Neuronal stem cell (in vitro differentiated cells): ENCODE results near the gene SV2C.

Experiments used
- DNase-seq: peaks from one replicate; pipeline ENCODE4 v3.0.0-alpha.2; 2013; ENCODE audit warnings: low spot score
- H2AFZ ChIP-seq: one replicate; pipeline ENCODE4 v1.6.1; 2013; ENCODE audit warnings: mild to moderate bottlenecking, low read length, inconsistent platforms
- H2AK5ac ChIP-seq: 2 replicates; pipeline ENCODE4 v1.6.1; 2013; ENCODE audit warnings: low read depth, mild to moderate bottlenecking, inconsistent platforms, low read length, moderate library complexity, mixed read lengths
- H2BK120ac ChIP-seq: 2 replicates; pipeline ENCODE4 v1.6.1; 2013; ENCODE audit warnings: low read depth, mild to moderate bottlenecking, inconsistent platforms, low read length, moderate library complexity, mixed read lengths
- H2BK12ac ChIP-seq: one replicate; pipeline ENCODE4 v1.6.1; 2013; ENCODE audit warnings: low read length, inconsistent platforms
- H2BK15ac ChIP-seq: 2 replicates; pipeline ENCODE4 v1.6.1; 2013; ENCODE audit warnings: mild to moderate bottlenecking, low read length, inconsistent platforms, mixed read lengths
- H2BK5ac ChIP-seq: one replicate; pipeline ENCODE4 v1.6.1; 2013; ENCODE audit warnings: inconsistent platforms, mild to moderate bottlenecking, low read length, moderate library complexity
- H3K14ac ChIP-seq: one replicate; pipeline ENCODE4 v1.6.1; 2013; ENCODE audit warnings: low read length, inconsistent platforms
- H3K18ac ChIP-seq: 2 replicates; pipeline ENCODE4 v1.6.1; 2013; ENCODE audit warnings: low read length, inconsistent platforms
- H3K23ac ChIP-seq: 2 replicates; pipeline ENCODE4 v1.6.1; 2013; ENCODE audit warnings: low read depth, mild to moderate bottlenecking, mixed read lengths, low read length, inconsistent platforms; ENCODE audit not compliant: poor library complexity
- H3K27ac ChIP-seq: replicated peaks from 3 replicates; pipeline ENCODE4 v1.5.1; 2013; ENCODE audit warnings: low read length, inconsistent platforms
- H3K27me3 ChIP-seq, 3 experiments: 2 replicates each; pipeline ENCODE4 v1.6.1; 2013; ENCODE audit warnings: low read length in 3 of 3, mild to moderate bottlenecking in 2 of 3, inconsistent platforms in 1 of 3, low read depth in 1 of 3, mixed read lengths in 1 of 3, moderate library complexity in 1 of 3; ENCODE audit not compliant: control insufficient read depth in 3 of 3, insufficient read depth in 3 of 3
- H3K36me3 ChIP-seq, 2 donors: replicated peaks in 1 of 2; 2 replicates each; pipeline ENCODE4 v1.6.1; 2013; ENCODE audit warnings: low read length in 2 of 2; ENCODE audit not compliant: control insufficient read depth in 2 of 2, insufficient read depth in 2 of 2
- H3K4ac ChIP-seq: 2 replicates; pipeline ENCODE4 v1.6.1; 2013; ENCODE audit warnings: inconsistent platforms, mild to moderate bottlenecking, low read length, moderate library complexity
- H3K4me1 ChIP-seq, 2 donors: 1 replicate in 1 of 2; 2 replicates in 1 of 2; pipeline ENCODE4 v1.6.1; 2013; ENCODE audit warnings: low read length in 2 of 2, low read depth in 1 of 2; ENCODE audit not compliant: control insufficient read depth in 2 of 2, insufficient read depth in 1 of 2
- H3K4me2 ChIP-seq: one replicate; pipeline ENCODE4 v1.6.1; 2013; ENCODE audit warnings: mild to moderate bottlenecking, low read length, inconsistent platforms; ENCODE audit not compliant: insufficient read depth, poor library complexity, severe bottlenecking
- H3K4me3 ChIP-seq, 2 donors: 2 replicates each; pipeline ENCODE4 v1.5.1; 2013; ENCODE audit warnings: low read length in 2 of 2, mild to moderate bottlenecking in 2 of 2, inconsistent platforms in 1 of 2, moderate library complexity in 1 of 2
- H3K79me1 ChIP-seq: one replicate; pipeline ENCODE4 v1.6.1; 2013; ENCODE audit warnings: low read depth, mild to moderate bottlenecking, inconsistent platforms, low read length, moderate library complexity
- H3K9ac ChIP-seq: one replicate; pipeline ENCODE4 v1.6.1; 2013; ENCODE audit warnings: mild to moderate bottlenecking, low read depth, low read length, inconsistent platforms; ENCODE audit not compliant: poor library complexity
- H3K9me3 ChIP-seq, 2 donors: replicated peaks in 1 of 2; 2 replicates each; pipeline versions ENCODE3 to v1.6.1; 2013; ENCODE audit warnings: low read length in 2 of 2, mild to moderate bottlenecking in 2 of 2, inconsistent platforms in 1 of 2, low read depth in 1 of 2, mixed read lengths in 1 of 2, moderate library complexity in 1 of 2; ENCODE audit not compliant: control insufficient read depth in 2 of 2, insufficient read depth in 1 of 2
- H4K8ac ChIP-seq: one replicate; pipeline ENCODE4 v1.6.1; 2013; ENCODE audit warnings: low read depth, mild to moderate bottlenecking, inconsistent platforms, low read length, moderate library complexity
- H4K91ac ChIP-seq: one replicate; pipeline ENCODE4 v1.6.1; 2013; ENCODE audit warnings: low read length, low read depth, mild to moderate bottlenecking, inconsistent platforms; ENCODE audit not compliant: poor library complexity
- WGBS, 2 donors: extraction: QIAGEN DNeasy Blood & Tissue Kit; methylation state at CpG; one replicate each; pipeline ENCODE4 v1.1.7; 2013; ENCODE audit warnings: missing lambda C conversion rate in 2 of 2, mixed read lengths in 1 of 2; ENCODE audit not compliant: insufficient read length in 2 of 2, insufficient replicate concordance in 1 of 2; ENCODE audit errors: extremely low coverage in 2 of 2; 5-methylcytosine and 5-hydroxymethylcytosine counted together

SV2C gene

DNA sequence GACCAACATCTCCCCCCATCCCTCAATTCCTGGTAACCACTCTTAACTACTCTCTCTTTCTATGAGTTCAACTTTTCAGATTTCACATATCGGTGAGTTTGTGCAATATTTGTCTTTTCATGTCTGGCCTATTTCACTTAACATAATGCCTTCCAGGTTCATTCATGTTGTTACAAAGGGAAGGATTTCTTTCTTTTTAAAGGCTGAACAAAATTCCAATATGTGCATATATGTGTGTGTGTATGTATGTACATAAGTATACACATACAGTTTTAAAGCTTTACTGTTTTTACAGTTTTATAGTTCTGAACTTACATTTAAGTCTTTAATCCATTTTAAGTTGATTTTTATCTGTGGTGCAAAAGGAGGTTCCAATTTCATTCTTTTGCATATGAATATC is 130.7 kb downstream of the SV2C start:
- Histone ChIP-seq H3K4me2 (no peak overlapping the region), H3K23ac (no peak overlapping the region), H3K4me3 (no peak overlapping the region), H2BK5ac (no peak overlapping the region), H2BK120ac (no peak overlapping the region), H4K8ac (no peak overlapping the region), H2AFZ (no peak overlapping the region), H4K91ac (no peak overlapping the region), H3K9me3 (peaks cover 0 to 3% of the 10 kb centered on the region in 2 donors), H3K18ac (no peak overlapping the region), H3K4ac (no peak overlapping the region), H3K9ac (no peak overlapping the region), H3K27ac (no peak overlapping the region), H2BK12ac (no peak overlapping the region), H2AK5ac (no peak overlapping the region), H3K4me1 (peaks cover 0 to 13% of the 10 kb centered on the region in 2 donors), H2BK15ac (no peak overlapping the region), H3K27me3 (no peaks in the 10 kb centered on the region), H3K36me3 (no peaks in the 10 kb centered on the region), H3K79me1 (no peaks in the 10 kb centered on the region), H3K14ac (no peak overlapping the region)
- no CpG with 5 or more reads among the region's 1 CpG for WGBS, 2 donors
- DNase-seq = no peak

- Histone ChIP-seq H3K4me1 (peaks cover 0 to 18% of the 10 kb centered on the region in 2 donors), H2BK5ac (no peak overlapping the region), H2BK120ac (no peak overlapping the region), H3K23ac (no peak overlapping the region), H2AK5ac (no peak overlapping the region), H2BK12ac (no peak overlapping the region), H3K9me3 (no peaks in the 10 kb centered on the region), H2AFZ (no peak overlapping the region), H2BK15ac (no peak overlapping the region), H3K27me3 (no peaks in the 10 kb centered on the region), H3K27ac (no peak overlapping the region), H3K4me3 (no peak overlapping the region), H3K9ac (no peak overlapping the region), H3K79me1 (no peaks in the 10 kb centered on the region), H3K4me2 (no peak overlapping the region), H3K14ac (no peak overlapping the region), H3K4ac (no peak overlapping the region), H4K91ac (no peak overlapping the region), H3K36me3 (no peaks in the 10 kb centered on the region), H4K8ac (no peak overlapping the region), H3K18ac (no peak overlapping the region)
- no peak for DNase-seq
- WGBS, 2 donors = no CpG with 5 or more reads among the region's 4 CpGs
Observed at GRCh38 chr5:76216748-76217147, 133.6 kb downstream of the SV2C start.

- H2BK120ac ChIP-seq = no peak overlapping the region
- H3K79me1 ChIP-seq = no peaks in the 10 kb centered on the region
- H3K9ac ChIP-seq = no peak overlapping the region
- H3K14ac ChIP-seq = no peak overlapping the region
- H2BK12ac ChIP-seq = no peak overlapping the region
- no peak overlapping the region for H3K4ac ChIP-seq
- no peaks in the 10 kb centered on the region for H3K9me3 ChIP-seq
- no peak overlapping the region for H2BK15ac ChIP-seq
- no peak overlapping the region for H2AK5ac ChIP-seq
- no peak overlapping the region for H3K23ac ChIP-seq
- no peak overlapping the region for H4K8ac ChIP-seq
- H3K4me1 ChIP-seq = peaks cover 0 to 18% of the 10 kb centered on the region in 2 donors
- H3K18ac ChIP-seq = no peak overlapping the region
- H3K27ac ChIP-seq = no peak overlapping the region
- no CpG with 5 or more reads among the region's 4 CpGs for WGBS, 2 donors
- DNase-seq = no peak
- H3K4me3 ChIP-seq = no peak overlapping the region
- no peaks in the 10 kb centered on the region for H3K27me3 ChIP-seq
- no peak overlapping the region for H2BK5ac ChIP-seq
- H3K36me3 ChIP-seq = no peaks in the 10 kb centered on the region
- H4K91ac ChIP-seq = no peak overlapping the region
- no peak overlapping the region for H2AFZ ChIP-seq
- no peak overlapping the region for H3K4me2 ChIP-seq
Observed at GRCh38 chr5:76219636-76220035, 136.5 kb downstream of the SV2C start.

DNA sequence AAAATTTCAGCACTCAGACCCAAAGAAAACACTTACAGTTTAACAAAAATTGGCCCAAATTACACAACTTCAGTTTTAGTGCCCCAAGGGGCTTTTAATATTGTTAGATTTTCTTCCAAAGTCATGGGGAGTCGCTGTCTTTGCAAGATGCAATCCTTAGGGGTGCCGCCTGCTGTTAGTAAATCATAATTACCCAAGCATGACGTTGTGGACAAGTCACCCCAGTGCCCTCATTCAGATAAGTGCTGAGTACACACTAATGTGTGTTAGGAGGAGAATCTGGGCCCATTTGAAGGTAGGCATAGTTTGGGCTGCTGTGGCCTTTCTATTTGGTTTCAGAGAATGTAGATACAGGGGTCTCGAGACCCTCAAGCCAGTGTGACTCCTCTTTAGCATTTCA is 138.1 kb downstream of the SV2C start:
- H2BK120ac ChIP-seq = no peak overlapping the region
- no peak overlapping the region for H3K4ac ChIP-seq
- H3K4me3 ChIP-seq = no peak overlapping the region
- no peak overlapping the region for H2AK5ac ChIP-seq
- H3K27me3 ChIP-seq = no peaks in the 10 kb centered on the region
- no peak overlapping the region for H3K27ac ChIP-seq
- no peak overlapping the region for H2BK12ac ChIP-seq
- no peak overlapping the region for H3K14ac ChIP-seq
- no peak overlapping the region for H3K18ac ChIP-seq
- no peak for DNase-seq
- no peak overlapping the region for H2AFZ ChIP-seq
- H4K91ac ChIP-seq = no peak overlapping the region
- no peaks in the 10 kb centered on the region for H3K36me3 ChIP-seq
- H2BK5ac ChIP-seq = no peak overlapping the region
- H3K4me1 ChIP-seq = peaks cover 0 to 15% of the 10 kb centered on the region in 2 donors
- no CpG with 5 or more reads among the region's 4 CpGs for WGBS, 2 donors
- H2BK15ac ChIP-seq = no peak overlapping the region
- H3K4me2 ChIP-seq = no peak overlapping the region
- no peaks in the 10 kb centered on the region for H3K9me3 ChIP-seq
- no peak overlapping the region for H3K9ac ChIP-seq
- H4K8ac ChIP-seq = no peak overlapping the region
- no peak overlapping the region for H3K23ac ChIP-seq
- H3K79me1 ChIP-seq = no peaks in the 10 kb centered on the region
